HG03342 (cell line): ENCODE results near the gene CKM.
"Not testable (repeated sequence)": the region's sequence is repeated elsewhere in the genome, so short reads cannot be mapped to it uniquely, and the experiment has no call there.

Experiments used
- ATAC-seq: cut with Tn5 transposase; IDR thresholded peaks from one replicate; pipeline ENCODE4 v1.9.1; 2021; ENCODE audit warnings: mild to moderate bottlenecking, moderate library complexity; ENCODE audit not compliant: unreplicated experiment

Gene CKM

DNA sequence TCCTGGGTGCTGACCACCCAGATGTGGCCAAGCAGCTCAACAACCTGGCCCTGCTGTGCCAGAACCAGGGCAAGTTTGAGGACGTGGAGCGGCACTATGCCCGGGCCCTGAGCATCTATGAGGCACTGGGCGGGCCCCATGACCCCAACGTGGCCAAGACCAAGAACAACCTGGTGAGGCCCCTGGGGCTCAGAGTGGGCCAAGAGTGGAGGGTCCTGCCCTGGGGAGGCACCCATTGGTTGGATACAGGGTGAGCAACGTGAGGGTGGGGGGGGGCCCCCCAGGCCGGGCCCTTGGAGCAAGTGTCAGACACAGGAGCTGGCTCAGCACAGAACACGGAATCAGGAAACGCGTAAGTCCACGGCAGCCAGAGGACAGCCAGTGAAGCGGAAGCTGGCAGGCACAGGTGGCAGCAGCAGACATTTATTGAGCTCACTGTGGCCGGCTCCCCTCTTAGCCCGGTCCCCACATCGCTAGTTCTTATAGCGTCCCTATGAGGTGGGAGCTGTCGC, 26.8 kb upstream of the CKM start:
- ATAC-seq = no peak

DNA sequence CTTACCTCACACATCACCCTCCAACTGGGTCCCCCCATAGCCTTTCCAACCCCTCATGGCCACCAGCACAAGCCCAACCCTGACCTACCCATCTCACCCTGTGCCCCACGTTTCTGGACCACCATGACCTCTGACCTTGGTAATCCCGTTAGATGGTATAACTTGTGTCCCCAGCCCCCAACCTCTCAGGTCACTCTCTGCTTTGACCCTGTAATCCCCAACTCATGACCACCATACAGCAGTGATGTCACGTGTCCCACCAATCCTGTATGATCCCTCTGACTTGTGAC, 26.4 kb upstream of the CKM start:
- ATAC-seq = no peak

DNA sequence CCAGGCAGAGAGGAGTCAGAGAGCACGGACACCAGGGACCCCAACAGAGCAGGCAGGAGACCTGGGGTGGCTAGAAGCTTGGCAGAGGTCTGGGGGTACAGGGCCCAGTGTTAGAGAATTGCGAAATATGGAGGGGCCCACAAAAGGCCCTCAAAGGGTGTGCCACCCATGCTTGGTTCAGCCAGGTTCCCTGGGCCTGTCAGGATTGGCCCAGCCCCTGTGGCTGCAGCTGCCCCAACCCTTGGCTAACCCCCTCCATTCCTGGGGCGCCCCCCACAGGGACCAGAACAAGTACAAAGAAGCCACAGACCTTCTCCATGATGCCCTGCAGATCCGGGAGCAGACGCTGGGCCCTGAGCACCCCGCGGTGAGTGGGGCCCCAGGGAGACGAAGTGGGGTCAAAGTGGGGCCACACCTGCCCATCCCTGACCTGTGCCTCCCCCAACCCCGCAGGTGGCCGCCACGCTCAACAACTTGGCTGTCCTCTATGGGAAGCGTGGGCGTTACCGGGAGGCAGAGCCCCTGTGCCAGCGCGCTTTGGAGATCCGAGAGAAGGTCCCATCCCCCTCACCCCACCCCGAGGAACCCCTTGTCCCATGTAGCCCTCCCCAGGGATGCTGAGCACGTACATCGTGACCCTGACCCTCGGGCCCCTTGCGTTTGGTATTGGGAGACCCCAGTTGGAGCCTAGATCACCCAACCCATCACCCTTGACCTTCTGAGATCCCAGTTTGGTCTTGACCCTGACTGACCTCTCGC, 25.9 kb upstream of the CKM start:
- ATAC-seq = no peak

DNA sequence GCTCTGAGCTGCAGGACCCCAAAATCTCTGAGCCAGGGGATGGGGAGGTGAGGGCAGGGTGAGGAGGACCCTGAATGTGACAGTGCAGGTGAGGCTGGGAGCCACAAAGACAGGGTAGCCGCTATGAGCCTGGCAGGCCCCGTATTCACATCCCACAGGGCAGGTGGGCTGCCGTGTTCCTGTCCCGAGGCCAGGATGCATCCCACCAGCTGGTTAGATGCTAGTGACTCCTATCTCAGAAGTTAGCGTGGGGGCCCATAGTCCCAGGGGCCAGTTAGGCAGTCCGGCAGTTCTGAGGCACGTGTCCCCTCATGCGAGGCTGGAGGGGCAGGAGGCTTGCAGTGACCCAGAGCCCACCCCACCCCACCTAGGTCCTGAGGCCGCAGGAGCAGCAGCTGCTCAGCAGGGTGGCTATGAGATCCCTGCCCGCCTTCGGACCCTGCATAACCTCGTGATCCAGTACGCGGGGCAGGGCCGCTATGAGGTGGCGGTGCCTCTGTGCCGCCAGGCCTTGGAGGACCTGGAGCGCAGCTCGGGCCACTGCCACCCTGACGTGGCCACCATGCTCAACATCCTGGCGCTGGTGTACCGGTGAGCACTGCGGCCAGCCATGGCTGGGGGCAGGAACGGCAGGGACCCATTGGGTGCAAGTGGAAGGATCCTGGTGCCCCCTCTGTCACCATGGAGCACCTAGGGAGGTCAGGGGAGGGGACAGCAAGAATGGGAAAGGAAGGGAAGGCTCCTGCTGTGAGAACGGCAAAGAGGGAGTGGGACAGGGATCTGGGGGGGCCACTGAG, 25.1 kb upstream of the CKM start:
- no peak for ATAC-seq

DNA sequence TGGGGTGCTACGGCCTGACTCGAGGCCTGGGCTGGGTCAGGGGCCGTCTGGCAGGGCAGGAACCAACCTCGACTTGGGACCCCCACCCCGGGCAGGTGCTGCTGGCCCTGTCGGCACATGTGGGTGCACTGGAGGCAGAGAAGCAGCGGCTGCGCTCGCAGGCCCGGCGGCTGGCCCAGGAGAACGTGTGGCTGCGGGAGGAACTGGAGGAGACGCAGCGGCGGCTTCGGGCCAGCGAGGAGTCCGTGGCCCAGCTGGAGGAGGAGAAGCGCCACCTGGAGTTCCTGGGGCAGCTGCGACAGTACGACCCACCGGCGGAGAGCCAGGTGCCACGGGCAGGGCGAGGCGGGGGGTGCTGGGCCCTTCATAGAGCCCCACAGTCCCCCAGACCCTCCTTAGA, 23.8 kb upstream of the CKM start:
- ATAC-seq = no peak

DNA sequence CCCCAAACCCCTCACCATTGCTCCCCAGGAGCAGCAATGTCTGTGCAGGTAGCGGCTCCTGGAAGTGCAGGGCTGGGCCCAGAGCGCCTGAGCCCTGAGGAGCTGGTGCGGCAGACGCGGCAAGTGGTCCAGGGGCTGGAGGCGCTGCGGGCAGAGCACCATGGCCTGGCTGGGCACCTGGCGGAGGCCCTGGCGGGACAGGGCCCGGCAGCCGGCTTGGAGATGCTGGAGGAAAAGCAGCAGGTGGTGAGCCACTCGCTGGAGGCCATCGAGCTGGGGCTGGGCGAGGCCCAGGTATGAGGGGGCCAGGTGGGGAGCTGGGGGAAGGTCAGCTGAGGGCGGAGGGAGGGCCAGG, 22.8 kb upstream of the CKM start:
- ATAC-seq = no peak

DNA sequence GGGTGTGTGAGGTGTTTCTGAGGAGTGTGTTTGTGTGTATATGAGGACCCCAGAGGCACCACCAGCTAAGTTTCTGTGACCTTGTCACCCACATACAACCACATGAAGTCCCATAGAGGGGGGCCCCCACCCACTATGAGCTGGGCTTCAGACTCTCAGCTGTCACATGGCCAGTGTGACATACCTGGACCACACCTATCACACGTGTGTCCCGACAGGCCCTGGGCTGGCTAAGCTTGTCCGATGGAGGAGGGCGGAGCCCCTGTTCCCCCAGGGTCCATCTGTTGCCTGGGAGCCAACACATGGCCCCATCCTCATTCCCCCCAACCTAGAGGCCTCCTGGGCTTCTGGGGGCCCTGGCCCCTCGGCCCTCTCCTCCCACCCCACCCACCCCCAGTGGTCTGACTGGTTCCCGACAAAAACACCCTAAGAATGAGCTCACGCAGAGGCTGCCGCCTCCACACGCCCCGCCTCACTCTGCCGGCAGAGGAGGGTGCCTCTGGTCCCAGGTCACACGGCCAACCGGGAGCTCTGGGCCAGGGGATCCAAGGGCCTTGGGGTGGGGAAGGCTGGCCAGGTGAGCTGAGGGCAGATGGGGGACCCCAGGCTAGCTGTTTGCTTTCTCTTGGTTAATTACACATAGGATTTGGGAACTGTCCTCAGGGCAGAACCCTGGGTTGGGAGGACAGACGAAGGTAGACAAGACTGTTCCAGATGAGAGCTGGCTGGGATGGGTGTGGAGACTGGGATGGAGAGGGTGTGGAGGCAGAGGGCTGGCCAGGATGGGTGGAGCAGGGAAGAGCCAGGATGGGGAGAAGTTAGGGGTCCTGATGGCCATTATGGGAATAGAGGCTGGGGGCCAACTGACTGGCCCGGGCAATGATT, 22.2 kb upstream of the CKM start:
- no peak for ATAC-seq

DNA sequence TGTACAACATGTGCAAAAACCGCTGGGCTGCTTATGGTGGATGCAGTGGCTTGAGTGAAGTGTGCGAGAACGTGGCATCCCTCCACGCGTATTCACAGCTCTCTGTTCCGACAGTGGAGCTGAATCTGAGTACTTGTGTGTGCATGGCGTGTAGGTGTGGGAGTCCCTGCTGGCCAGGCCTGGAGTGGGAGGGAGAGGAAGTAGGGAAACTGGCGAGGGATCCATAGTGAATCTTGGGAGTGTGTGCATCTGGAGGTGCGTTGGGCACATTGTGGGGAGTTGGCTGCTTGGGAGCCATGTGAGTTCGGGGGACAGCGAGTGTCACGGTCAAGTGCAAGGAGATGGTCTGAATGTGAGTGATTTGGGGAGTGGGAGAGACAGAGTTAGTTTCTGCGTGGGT, 20.2 kb upstream of the CKM start:
- no peak for ATAC-seq

DNA sequence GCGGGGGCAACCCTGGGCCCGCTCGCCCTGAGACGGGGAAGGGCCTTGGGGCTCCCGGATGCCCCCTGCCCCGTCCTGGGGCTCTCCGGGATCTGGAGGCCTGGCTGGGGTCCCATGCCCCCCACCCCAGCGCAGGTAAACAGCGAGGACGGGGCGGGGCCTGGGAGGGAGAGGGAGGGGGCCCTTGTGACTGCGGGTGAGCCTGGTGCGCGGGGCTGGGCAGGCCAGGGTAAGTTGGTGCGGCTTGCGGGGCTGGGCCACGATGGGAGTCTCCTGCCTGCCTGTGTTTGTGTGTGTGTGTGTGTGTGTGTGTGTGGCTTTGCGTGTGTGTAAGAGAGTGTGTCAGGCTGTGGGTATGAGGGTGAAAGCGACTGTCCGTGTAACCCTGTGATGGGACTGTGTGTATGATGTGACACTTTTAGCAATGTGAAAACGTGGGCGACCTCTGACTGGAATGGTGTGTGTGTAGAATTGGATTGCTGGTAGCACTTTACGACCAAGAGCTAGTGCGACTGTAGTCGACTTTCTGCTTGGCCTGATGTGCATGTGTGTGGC, 18.3 kb upstream of the CKM start:
- no peak for ATAC-seq

DNA sequence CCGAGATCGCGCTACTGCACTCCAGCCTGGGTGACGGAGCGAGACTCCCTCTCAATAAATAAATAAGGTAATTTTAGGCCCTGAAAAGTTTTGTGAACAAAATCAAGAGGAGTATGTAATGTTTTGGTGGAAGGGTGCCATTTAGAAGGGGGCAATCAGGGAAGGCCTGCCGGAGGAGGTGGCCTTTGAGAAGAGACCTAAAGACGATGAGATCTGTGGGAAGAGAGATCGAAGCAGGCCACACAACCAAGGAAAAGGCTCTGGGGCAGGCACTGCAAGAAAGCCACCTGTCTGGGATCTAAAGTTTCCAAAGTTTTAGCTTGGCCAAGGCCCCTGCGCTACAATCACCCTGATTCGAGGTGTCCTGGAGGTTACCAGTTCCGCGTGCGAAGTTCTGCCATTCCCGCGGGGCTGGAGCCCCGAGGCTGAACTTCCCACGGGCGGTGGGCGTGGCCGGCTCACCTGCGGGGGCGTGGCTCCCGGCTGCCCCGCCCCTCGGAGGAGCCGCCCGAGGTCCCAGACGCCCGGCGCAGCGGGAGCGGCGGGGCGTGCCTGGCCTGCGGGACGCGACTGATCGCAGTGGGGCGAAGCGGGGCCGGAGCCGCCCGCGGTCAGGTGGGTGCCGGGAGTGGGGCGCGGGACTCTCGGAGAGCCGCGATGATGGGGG, 17.7 kb upstream of the CKM start, which contains the start of gene KLC3:
TSS of gene KLC3 (plus strand) at position 519 of the 667 bp plus-strand sequence. CDS start 4,792 bp downstream, outside the sequence.
- no peak for ATAC-seq

DNA sequence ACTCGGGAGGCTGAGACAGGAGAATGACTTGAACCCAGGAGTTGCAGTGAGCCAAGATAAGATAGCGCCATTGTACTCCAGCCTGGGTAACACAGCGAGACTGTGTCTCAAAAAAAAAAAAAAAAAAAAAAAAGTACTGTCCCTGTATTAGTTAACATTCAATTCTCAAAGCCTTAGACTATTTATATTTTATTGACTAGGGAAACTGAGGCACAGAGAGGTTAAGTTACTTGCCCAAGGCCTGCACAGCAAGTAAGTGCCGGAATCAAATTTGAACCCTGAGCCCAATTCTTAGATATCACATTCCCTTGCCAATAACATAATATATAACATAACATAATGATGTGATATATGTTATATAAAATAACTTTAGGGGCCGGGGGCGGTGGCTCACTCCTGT, 17.0 kb upstream of the CKM start:
- ATAC-seq = no peak

DNA sequence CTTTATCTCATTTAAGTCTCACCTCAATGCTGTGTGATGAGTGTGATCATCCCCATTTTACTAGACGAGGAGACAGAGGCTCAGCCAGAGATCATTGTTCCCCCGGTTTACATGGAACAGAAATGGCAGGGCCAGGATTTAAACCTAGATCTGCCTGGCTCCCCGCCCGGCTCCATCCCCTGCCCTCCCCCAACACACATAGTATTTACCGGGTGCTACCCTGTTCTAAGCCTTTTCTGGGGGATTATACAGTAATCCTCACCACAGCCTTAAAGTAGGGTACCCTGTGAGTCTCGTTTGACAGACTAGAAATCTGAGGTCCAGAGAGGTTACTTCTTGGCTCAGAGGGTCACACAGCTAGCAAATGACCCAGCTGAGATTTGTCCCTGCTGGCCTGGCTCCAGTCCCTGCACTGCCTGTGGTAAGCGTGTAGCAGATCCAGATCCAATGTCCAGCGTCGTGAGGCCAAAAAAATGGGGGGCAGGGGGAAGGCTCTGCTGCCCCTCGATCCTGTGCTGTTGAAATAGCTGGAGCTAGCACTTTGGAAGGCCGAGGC, 14.1 kb upstream of the CKM start:
- ATAC-seq = no peak

DNA sequence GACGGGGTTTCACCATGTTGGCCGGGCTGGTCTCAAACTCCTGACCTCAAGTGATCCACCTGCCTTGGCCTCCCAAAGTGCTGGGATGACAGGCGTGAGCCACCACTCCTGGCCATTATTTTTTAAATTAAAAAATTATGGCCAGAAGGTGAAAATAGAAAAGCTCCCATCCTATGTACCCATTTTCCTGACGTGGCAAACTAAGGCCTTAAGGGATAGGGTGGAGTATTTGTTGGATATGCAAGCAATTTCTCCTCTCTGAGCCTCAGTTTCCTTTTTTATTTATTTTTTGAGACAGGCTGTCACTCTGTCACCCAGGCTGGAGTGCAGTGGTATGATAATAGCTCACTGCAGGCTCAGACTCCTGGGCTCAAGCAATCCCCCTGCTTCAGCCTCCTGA, 12.2 kb upstream of the CKM start:
- ATAC-seq = not testable (repeated sequence)

DNA sequence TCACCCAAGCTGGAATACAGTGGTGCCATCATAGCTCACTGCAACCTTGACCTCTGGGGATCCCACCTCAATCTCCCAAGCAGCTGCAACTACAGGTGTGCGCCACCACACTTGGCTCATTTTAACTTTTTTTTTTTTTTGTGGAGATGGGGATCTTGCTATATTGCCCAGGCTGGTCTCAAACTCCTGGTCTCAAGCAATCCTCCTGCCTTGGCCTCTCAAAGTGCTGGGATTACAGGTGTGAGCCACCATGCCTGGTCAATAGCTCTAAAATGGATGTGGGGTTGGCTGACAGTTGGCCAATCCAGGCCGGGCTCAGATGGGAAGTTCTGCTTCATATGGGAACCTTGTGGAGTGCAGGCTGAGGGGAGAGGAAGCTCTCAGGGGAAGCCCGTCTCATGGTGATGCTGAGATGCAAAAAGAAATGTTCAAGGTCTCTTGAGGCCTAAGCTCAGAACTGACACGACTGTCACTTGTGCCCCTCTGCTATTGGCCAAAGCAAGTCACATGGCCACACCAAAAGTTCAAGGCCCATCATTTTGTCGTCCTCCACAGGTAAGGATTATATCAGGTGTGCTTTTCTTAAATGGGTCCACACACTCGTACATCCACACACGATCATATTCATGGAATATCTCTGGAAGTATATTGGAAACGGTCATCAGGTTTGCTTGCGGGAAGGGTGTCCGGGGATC, 11.1 kb upstream of the CKM start:
- no peak for ATAC-seq

DNA sequence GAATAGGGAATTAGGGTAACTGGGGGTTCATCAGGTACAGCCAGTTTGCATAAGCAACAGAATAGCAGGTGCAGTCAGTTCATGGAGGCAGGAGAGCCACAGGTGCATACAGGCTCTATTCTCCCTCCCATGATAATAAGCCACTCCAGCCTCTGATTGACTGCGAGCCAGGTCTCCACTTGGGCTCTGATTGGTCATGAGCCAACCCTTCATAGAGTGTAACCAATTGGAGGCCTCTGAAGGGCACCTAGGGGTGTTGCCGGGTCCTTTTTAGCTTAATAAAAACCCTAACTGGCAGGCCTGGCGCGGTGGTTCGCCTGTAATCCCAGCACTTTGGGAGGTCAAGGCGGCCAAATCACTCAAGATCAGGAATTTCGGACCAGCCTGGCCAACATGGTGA, 8.7 kb upstream of the CKM start:
- ATAC-seq = no peak

DNA sequence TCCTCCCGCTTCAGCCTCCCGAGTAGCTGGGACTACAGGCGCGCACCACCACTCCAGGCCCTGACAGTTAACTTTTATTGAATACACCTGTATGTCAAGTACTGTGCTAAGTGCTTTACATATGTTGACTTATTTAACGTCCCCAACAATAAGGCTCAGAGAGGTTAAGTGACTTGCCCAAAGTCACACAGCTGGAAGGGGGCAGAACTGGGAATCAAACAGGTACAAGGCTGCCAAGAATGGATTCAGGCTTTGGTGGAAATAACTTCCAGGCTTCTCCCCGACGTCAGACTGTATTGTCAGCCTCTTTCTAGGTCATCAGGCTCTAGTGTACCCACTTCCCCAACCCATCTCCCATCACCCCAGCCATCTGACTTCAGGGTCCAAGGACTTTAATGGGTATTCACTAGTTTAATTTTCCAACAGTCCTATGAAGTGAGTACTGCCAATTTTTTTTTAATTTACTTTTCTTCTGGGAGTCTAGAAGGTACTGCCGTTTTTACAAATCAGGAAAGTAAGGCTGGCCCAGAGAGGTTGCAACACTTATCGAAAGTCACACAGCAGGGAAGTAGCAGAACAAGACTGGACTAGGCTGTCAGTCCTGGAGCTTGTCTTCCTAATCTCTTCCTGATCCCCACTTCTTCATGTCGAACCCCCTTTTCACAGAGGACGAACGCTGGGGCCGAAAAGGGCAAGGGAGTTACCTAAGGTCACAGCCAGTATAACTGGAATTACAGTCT, 4.9 kb upstream of the CKM start:
- no peak for ATAC-seq

DNA sequence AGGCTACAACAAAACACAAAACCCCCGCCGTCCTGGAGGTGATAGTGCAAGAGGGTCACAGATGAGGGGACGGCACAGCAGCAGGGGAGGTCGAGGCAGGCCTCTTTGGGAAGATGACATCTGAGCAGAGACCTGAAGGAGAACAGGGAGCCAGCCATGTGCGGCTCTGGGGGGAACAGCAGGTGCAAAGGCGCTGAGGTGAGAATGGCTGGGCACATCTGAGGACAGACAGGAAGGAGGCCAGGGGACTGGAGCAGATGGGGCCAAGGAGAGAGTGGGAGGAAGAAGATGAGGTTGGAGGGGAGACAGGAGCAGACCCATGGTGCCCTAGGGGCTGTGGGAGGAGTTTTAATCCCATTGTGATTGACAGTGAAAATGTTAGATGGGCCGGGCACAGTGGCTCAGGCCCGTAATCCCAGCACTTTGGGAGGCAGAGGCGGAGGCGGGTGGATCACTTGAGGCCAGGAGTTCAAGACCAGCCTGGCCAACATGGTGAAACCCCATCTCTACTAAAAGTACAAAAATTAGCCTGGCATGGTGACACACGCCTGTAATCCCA, 1.8 kb upstream of the CKM start:
- no peak for ATAC-seq

DNA sequence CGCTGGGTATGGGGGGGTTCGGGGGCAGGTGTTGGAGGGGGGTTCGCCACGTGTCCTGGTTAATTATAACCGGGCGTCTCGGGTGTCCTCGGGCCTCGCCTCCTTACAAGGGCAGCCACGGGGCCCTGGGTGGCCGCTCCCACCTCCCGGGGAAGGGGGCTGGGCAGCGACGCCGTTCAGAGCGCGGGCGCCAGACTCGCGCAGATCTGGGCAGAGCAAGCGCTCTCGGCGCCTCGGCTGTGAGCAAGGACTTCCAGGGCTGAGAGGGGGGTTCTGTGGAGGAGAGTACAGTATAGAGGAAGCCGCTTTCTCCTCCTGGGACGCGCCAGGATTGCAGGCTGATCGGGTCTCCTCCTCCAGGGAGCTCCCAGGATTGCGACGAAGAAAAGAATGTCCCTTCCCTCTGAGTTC, 1.0 kb upstream of the CKM start:
- no peak for ATAC-seq

DNA sequence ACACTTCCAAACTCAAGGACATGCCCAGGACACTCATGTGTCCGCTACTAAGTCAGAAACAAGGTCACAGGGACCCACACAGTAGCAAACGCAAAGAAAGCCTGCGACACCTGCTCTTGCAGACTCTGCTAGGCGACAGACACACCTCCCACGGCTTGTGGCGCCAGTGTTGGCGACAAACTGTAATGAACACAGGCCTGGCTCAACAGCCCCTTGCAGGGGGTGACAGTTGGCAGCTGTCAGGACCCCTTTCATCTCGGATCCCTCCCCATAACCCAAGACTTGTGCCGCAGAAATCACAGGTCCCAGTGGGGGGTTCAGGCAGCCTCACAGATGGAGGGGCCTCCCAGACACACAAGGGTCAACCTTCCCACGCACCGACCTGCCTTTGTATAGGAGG, 364 bp downstream of the CKM start:
- no peak for ATAC-seq
